H9 (cell line): Measurements from ENCODE around the gene POMGNT1. TPM values are rescaled to one million over a fixed set of nuclear protein-coding genes. Genes with fewer than 3 reads are reported as not detected.

ENCODE experiments used
- DNase-seq: peaks from one replicate; pipeline ENCODE4 v3.0.0-alpha.2; 2017
- H2AFZ ChIP-seq: one replicate; pipeline ENCODE4 v1.6.1; 2013; ENCODE audit warnings: mild to moderate bottlenecking, low read length, control low read depth, moderate library complexity
- H2AK5ac ChIP-seq: 2 replicates; pipeline ENCODE4 v1.6.1; 2013; ENCODE audit warnings: low read length, control low read depth, mixed read lengths; ENCODE audit not compliant: insufficient read length
- H2BK120ac ChIP-seq: one replicate; pipeline ENCODE4 v1.6.1; 2013; ENCODE audit warnings: low read depth, mild to moderate bottlenecking, low read length, control low read depth, inconsistent platforms; ENCODE audit not compliant: poor library complexity, severe bottlenecking
- H2BK12ac ChIP-seq: 2 replicates; pipeline ENCODE4 v1.6.1; 2013; ENCODE audit warnings: low read length, control low read depth, mixed read lengths, low read depth; ENCODE audit not compliant: insufficient read length
- H2BK15ac ChIP-seq: 2 replicates; pipeline ENCODE4 v1.6.1; 2013; ENCODE audit warnings: low read depth, low read length, control low read depth
- H2BK20ac ChIP-seq: one replicate; pipeline ENCODE4 v1.6.1; 2013; ENCODE audit warnings: low read depth, mild to moderate bottlenecking, low read length, control low read depth, inconsistent platforms; ENCODE audit not compliant: poor library complexity, severe bottlenecking
- H2BK5ac ChIP-seq: 2 replicates; pipeline ENCODE4 v1.6.1; 2013; ENCODE audit warnings: low read length, control low read depth, mixed read lengths; ENCODE audit not compliant: insufficient read length
- H3K14ac ChIP-seq: 2 replicates; pipeline ENCODE4 v1.6.1; 2013; ENCODE audit warnings: low read length, control low read depth; ENCODE audit not compliant: insufficient read depth
- H3K18ac ChIP-seq: 2 replicates; pipeline ENCODE4 v1.6.1; 2013; ENCODE audit warnings: low read depth, mild to moderate bottlenecking, mixed read lengths, low read length, control low read depth; ENCODE audit not compliant: insufficient read length
- H3K23ac ChIP-seq: 2 replicates; pipeline ENCODE4 v1.6.1; 2013; ENCODE audit warnings: low read length, control low read depth, mixed read lengths, low read depth; ENCODE audit not compliant: insufficient read length
- H3K23me2 ChIP-seq: 2 replicates; pipeline ENCODE4 v1.6.1; 2013; ENCODE audit warnings: low read depth, mild to moderate bottlenecking, mixed read lengths, low read length, control low read depth; ENCODE audit not compliant: insufficient read length, poor library complexity, severe bottlenecking
- H3K27ac ChIP-seq: 2 replicates; pipeline ENCODE4 v1.5.1; 2013; ENCODE audit warnings: low read length, control low read depth, mixed read lengths, low read depth; ENCODE audit not compliant: insufficient read length
- H3K27me3 ChIP-seq: 2 replicates; pipeline ENCODE4 v1.6.1; 2013; ENCODE audit warnings: low read length, control low read depth, inconsistent platforms; ENCODE audit not compliant: insufficient read depth
- H3K4ac ChIP-seq: 2 replicates; pipeline ENCODE4 v1.6.1; 2013; ENCODE audit warnings: low read depth, mild to moderate bottlenecking, control low read depth, inconsistent platforms, low read length, moderate library complexity
- H3K4me1 ChIP-seq: 2 replicates; pipeline ENCODE4 v1.6.1; 2013; ENCODE audit warnings: low read length, control low read depth, inconsistent platforms; ENCODE audit not compliant: insufficient read depth
- H3K4me2 ChIP-seq: 2 replicates; pipeline ENCODE4 v1.6.1; 2013; ENCODE audit warnings: low read length, control low read depth, mixed read lengths; ENCODE audit not compliant: insufficient read length, insufficient read depth
- H3K56ac ChIP-seq: 2 replicates; pipeline ENCODE4 v1.6.1; 2013; ENCODE audit warnings: low read depth, mild to moderate bottlenecking, mixed read lengths, low read length, control low read depth; ENCODE audit not compliant: insufficient read length
- H3K79me1 ChIP-seq: 2 replicates; pipeline ENCODE4 v1.6.1; 2013; ENCODE audit warnings: low read depth, mild to moderate bottlenecking, moderate library complexity, low read length, control low read depth, inconsistent platforms; ENCODE audit not compliant: insufficient read depth, poor library complexity, severe bottlenecking
- H3K79me2 ChIP-seq: 2 replicates; pipeline ENCODE4 v1.6.1; 2013; ENCODE audit warnings: low read length, control low read depth, inconsistent platforms; ENCODE audit not compliant: insufficient read depth
- H3K9ac ChIP-seq: 2 replicates; pipeline ENCODE4 v1.6.1; 2013; ENCODE audit warnings: low read length, control low read depth, mixed read lengths; ENCODE audit not compliant: insufficient read length; ENCODE audit errors: extremely low read depth
- H3K9me3 ChIP-seq: one replicate; pipeline ENCODE4 v1.6.1; 2013; ENCODE audit warnings: low read depth, low read length, inconsistent platforms; ENCODE audit not compliant: control insufficient read depth
- H3T11ph ChIP-seq: one replicate; pipeline ENCODE4 v1.6.1; 2013; ENCODE audit warnings: mild to moderate bottlenecking, low read length, control low read depth, inconsistent platforms
- H4K20me1 ChIP-seq: one replicate; pipeline ENCODE4 v1.6.1; 2013; ENCODE audit not compliant: control insufficient read depth, insufficient read length, insufficient read depth
- H4K5ac ChIP-seq: 2 replicates; pipeline ENCODE4 v1.6.1; 2013; ENCODE audit warnings: low read depth, mild to moderate bottlenecking, mixed read lengths, low read length, control low read depth; ENCODE audit not compliant: insufficient read length
- H4K8ac ChIP-seq: replicated peaks from 2 replicates; pipeline ENCODE4 v1.6.1; 2013; ENCODE audit warnings: low read length, control low read depth, mixed read lengths, low read depth; ENCODE audit not compliant: insufficient read length
- H4K91ac ChIP-seq: 2 replicates; pipeline ENCODE4 v1.6.1; 2013; ENCODE audit warnings: low read depth, mild to moderate bottlenecking, moderate library complexity, mixed read lengths, low read length, control low read depth; ENCODE audit not compliant: insufficient read length
- H3K27ac Mint-ChIP-seq, 3 experiments: 2 replicates in 2 of 3; 3 replicates in 1 of 3; pipeline ENCODE4 v1.8.0; 2020 to 2021; ENCODE audit warnings: mixed read lengths in 3 of 3, mild to moderate bottlenecking in 1 of 3, moderate library complexity in 1 of 3
- H3K27me3 Mint-ChIP-seq: 2 replicates; pipeline ENCODE4 v1.8.0; 2021; ENCODE audit warnings: low read depth, mild to moderate bottlenecking, moderate library complexity, mixed read lengths
- H3K36me3 Mint-ChIP-seq, 3 experiments: 2 replicates in 2 of 3; 3 replicates in 1 of 3; pipeline ENCODE4 v1.8.0; 2020 to 2021; ENCODE audit warnings: low read depth in 3 of 3, mixed read lengths in 3 of 3; ENCODE audit not compliant: insufficient read depth in 1 of 3
- H3K4me1 Mint-ChIP-seq, 2 experiments: 2 replicates each; pipeline ENCODE4 v1.8.0; 2020; ENCODE audit warnings: mixed read lengths in 2 of 2
- H3K4me3 Mint-ChIP-seq, 2 experiments: 2 replicates in 1 of 2; 3 replicates in 1 of 2; pipeline ENCODE4 v1.8.0; 2020 to 2021; ENCODE audit warnings: mild to moderate bottlenecking in 2 of 2, mixed read lengths in 2 of 2, moderate library complexity in 1 of 2
- H3K9me3 Mint-ChIP-seq, 2 experiments: 2 replicates in 1 of 2; 3 replicates in 1 of 2; pipeline ENCODE4 v1.8.0; 2020; ENCODE audit warnings: mild to moderate bottlenecking in 2 of 2, mixed read lengths in 2 of 2, moderate library complexity in 1 of 2
- WGBS: extraction: QIAGEN DNeasy Blood & Tissue Kit; methylation state at CpG from one replicate; pipeline ENCODE4 v1.1.7; 2013; ENCODE audit warnings: missing lambda C conversion rate, low lambda C conversion rate, mixed read lengths; ENCODE audit not compliant: insufficient read length; ENCODE audit errors: extremely low coverage; 5-methylcytosine and 5-hydroxymethylcytosine counted together
- total RNA-seq: library from RNA; stranded (reverse); gene quantifications from 2 replicates; pipeline ENCODE4 v1.2.1, GENCODE V29; 2021
- TF ChIP-seq, protein P1 (sequence below): fragments of 200-600 bp; sonication (generic); conservative IDR thresholded peaks from 3 replicates; pipeline ENCODE4 v1.8.0; 2021; ENCODE audit warnings: antibody characterized with exemption, mild to moderate bottlenecking

POMGNT1 gene
- total RNA-seq, 1 experiment from 2014 or later: 62.6 TPM

DNA sequence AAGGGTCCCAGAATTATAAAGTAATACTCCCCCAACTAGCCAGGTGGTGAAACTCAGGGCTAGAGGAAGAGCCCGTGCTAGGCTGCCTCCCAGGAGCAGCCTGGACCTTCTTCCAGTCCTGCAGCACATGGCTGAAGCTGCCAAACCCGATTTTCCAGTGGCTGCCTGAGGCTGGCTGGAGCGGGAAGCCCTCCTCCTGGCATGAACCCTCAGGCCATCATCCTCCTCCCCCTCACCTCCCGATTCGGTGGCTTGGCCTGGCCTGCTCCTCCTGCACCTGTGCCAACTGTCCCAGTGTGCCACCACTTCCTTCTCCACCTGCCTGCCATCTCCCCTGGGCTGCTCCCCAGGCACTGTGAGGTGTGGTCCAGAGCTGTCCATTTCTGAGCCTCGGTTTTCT is 26.4 kb downstream of the POMGNT1 start:
- Histone ChIP-seq H3K14ac (no peak overlapping the region), H3K4me2 (no peak overlapping the region)
- peak; percentile 68 for DNase-seq

More for the DNA sequence above, 26.4 kb downstream of the POMGNT1 start:
- no peaks in the 10 kb centered on the region; a peak in 1 of 7 replicates for H3K36me3 Mint-ChIP-seq
- H3K4me1 Mint-ChIP-seq: peaks cover 9 to 20% of the 10 kb centered on the region in 2 experiments
- H3K4me3 Mint-ChIP-seq: no peak overlapping the region
- Histone ChIP-seq H3K23ac (no peak overlapping the region), H3K79me2 (no peaks in the 10 kb centered on the region), H4K8ac (no peak overlapping the region), H3K79me1 (no peaks in the 10 kb centered on the region), H3K27ac (no peak overlapping the region), H3K27me3 (no peaks in the 10 kb centered on the region; the same call in 1 of the 2 replicates), H2BK20ac (no peak overlapping the region), H3T11ph (no peak overlapping the region), H4K5ac (no peak overlapping the region), H2BK120ac (no peak overlapping the region), H4K91ac (no peak overlapping the region), H2BK12ac (no peak overlapping the region), H3K4me1 (peaks cover 12% of the 10 kb centered on the region; the same call in 1 of the 2 replicates), H2AFZ (no peak overlapping the region), H3K4ac (no peak overlapping the region), H3K9me3 (no peaks in the 10 kb centered on the region), H3K56ac (no peak overlapping the region), H3K23me2 (no peaks in the 10 kb centered on the region), H2AK5ac (no peak overlapping the region), H3K18ac (no peak overlapping the region), H2BK15ac (no peak overlapping the region), H2BK5ac (no peak overlapping the region), H4K20me1 (no peaks in the 10 kb centered on the region), H3K9ac (no peak overlapping the region)
- peaks cover 41% of the 10 kb centered on the region for H3K27me3 Mint-ChIP-seq
- H3K9me3 Mint-ChIP-seq: no peaks in the 10 kb centered on the region; a peak in 1 of 5 replicates
- peak overlapping the region in 1 of 3 experiments; percentile 63; a peak in 2 of 7 replicates for H3K27ac Mint-ChIP-seq
- TF ChIP-seq, protein P1, sequence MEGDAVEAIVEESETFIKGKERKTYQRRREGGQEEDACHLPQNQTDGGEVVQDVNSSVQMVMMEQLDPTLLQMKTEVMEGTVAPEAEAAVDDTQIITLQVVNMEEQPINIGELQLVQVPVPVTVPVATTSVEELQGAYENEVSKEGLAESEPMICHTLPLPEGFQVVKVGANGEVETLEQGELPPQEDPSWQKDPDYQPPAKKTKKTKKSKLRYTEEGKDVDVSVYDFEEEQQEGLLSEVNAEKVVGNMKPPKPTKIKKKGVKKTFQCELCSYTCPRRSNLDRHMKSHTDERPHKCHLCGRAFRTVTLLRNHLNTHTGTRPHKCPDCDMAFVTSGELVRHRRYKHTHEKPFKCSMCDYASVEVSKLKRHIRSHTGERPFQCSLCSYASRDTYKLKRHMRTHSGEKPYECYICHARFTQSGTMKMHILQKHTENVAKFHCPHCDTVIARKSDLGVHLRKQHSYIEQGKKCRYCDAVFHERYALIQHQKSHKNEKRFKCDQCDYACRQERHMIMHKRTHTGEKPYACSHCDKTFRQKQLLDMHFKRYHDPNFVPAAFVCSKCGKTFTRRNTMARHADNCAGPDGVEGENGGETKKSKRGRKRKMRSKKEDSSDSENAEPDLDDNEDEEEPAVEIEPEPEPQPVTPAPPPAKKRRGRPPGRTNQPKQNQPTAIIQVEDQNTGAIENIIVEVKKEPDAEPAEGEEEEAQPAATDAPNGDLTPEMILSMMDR: no peak
- WGBS: no CpG with 5 or more reads among the region's 6 CpGs
